Rectal smooth muscle tissue (tissue), 1 donor: ENCODE measurements around the gene SCNN1A.

ENCODE experiments used
- H3K27ac ChIP-seq: one replicate; pipeline ENCODE4 v1.7.0; 2013; ENCODE audit warnings: low read depth, low read length, inconsistent platforms
- H3K27me3 ChIP-seq: one replicate; pipeline ENCODE4 v1.7.0; 2013; ENCODE audit warnings: low read length; ENCODE audit not compliant: control insufficient read depth, insufficient read depth
- H3K36me3 ChIP-seq: one replicate; pipeline ENCODE4 v1.7.0; 2013; ENCODE audit warnings: low read length; ENCODE audit not compliant: control insufficient read depth, insufficient read depth
- H3K4me1 ChIP-seq: one replicate; pipeline ENCODE4 v1.7.0; 2013; ENCODE audit warnings: low read length; ENCODE audit not compliant: control insufficient read depth, insufficient read depth
- H3K4me3 ChIP-seq: one replicate; pipeline ENCODE4 v1.7.0; 2013; ENCODE audit warnings: low read length
- H3K9ac ChIP-seq: one replicate; pipeline ENCODE4 v1.7.0; 2013; ENCODE audit warnings: low read length

The SCNN1A gene

DNA sequence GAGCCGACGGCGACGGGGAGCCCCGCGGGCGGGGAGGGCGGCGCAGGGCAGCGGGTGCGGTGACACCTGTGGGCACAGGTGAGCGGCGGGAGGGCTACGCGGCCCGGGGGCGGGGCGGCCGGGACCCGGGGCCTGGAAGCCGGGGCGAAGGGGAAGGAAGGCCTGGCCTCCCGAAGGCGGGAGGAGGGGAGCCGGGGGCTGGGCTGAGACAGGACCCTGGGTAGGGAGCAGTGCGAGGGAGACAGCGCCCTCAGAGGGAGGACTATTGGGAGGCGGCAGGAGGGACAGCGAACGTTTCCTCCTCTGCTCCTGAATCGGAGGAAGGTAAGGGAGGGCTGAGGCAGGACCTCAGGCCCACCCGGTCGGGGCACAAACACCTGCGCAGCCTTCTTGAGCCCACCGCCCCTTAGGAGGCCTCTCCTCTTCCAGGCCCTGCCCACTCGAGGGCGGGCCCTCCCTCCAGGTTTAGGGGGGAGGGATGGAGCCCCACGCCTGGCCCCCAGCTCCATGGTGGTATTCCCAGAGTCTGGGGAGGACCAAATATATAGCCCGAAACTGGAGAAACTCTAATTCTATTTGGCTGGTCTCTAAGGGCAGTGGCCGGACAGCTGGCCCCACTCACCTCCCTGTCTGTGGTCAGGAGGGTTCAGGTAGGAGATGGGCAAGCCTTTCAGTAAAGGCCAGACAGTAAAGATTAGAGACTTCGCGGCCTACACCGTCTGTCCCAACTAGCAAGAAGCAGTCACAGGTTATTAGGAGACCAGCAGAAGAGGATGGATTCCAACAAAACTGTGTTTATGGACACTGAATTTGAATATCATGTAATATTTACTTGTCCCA is 64.4 kb downstream of the SCNN1A start:
- Histone ChIP-seq H3K36me3 (no peaks in the 10 kb centered on the region), H3K27me3 (peaks cover 7% of the 10 kb centered on the region), H3K4me1 (no peaks in the 10 kb centered on the region), H3K27ac (no peak overlapping the region), H3K4me3 (peak overlapping the region; percentile 53), H3K9ac (no peak overlapping the region)

- Histone ChIP-seq H3K4me1 (no peaks in the 10 kb centered on the region), H3K27me3 (peaks cover 3% of the 10 kb centered on the region), H3K27ac (no peak overlapping the region), H3K4me3 (no peak overlapping the region), H3K9ac (no peak overlapping the region), H3K36me3 (no peaks in the 10 kb centered on the region)
Measured at GRCh38 chr12:6307529-6307928, 67.8 kb downstream of the SCNN1A start.

- Histone ChIP-seq H3K9ac (no peak overlapping the region), H3K27ac (no peak overlapping the region), H3K27me3 (peaks cover 3% of the 10 kb centered on the region), H3K4me3 (no peak overlapping the region), H3K36me3 (no peaks in the 10 kb centered on the region), H3K4me1 (no peaks in the 10 kb centered on the region)
Measured at GRCh38 chr12:6306599-6307220, 68.7 kb downstream of the SCNN1A start.

DNA sequence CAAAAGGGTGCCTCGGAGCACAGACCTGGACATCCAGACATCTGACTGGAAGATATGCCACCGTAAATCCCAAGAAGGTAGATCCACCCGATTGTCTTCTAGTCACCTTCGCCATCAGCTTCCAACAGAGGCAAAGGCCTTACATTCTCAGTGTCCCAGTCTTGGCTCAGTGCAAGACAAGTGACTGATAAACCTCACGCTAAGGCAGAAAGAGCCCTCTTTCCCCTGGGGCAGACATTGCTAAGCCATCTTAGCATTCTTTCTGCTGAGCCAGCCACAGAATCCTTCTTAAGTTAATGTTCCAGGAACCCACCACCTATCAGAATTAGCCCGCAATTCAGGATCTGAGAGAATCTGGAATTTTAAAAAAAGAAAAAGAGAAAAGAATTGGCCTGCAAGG is 69.2 kb downstream of the SCNN1A start:
- H3K9ac ChIP-seq, result no peak overlapping the region
- H3K4me1 ChIP-seq, result no peaks in the 10 kb centered on the region
- peaks cover 3% of the 10 kb centered on the region for H3K27me3 ChIP-seq
- no peak overlapping the region for H3K27ac ChIP-seq
- no peak overlapping the region for H3K4me3 ChIP-seq
- no peaks in the 10 kb centered on the region for H3K36me3 ChIP-seq

- H3K36me3 ChIP-seq, result no peaks in the 10 kb centered on the region
- H3K27me3 ChIP-seq, result no peaks in the 10 kb centered on the region
- H3K4me1 ChIP-seq, result no peaks in the 10 kb centered on the region
- H3K4me3 ChIP-seq, result no peak overlapping the region
- H3K27ac ChIP-seq, result no peak overlapping the region
- no peak overlapping the region for H3K9ac ChIP-seq
Measured at GRCh38 chr12:6303071-6303470, 72.3 kb downstream of the SCNN1A start.

DNA sequence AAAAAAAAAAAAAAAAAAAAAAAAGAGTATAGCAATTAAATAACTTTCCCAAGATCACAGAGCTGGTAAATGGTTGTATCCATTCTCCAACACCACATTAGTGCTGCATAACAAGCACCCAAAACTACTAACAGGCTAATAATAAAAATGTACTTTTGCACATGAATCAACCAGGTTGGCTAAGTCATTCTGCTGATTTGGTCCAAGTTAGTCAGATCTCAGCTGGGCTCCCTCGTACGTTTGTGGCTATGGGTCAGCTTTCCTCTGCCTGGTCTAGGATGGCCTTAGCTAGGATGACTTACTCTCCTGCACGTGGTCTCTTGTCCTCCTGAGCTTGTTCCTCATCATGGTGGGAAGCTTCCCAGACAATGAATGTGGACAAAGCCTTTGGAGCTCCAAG is 72.7 kb downstream of the SCNN1A start:
- no peak overlapping the region for H3K27ac ChIP-seq

GRCh38 chr12:6301721-6302120 is 73.6 kb downstream of the SCNN1A start:
- Histone ChIP-seq H3K4me3 (no peak overlapping the region), H3K36me3 (no peaks in the 10 kb centered on the region), H3K27ac (no peak overlapping the region), H3K4me1 (no peaks in the 10 kb centered on the region), H3K27me3 (no peaks in the 10 kb centered on the region), H3K9ac (no peak overlapping the region)

More for the DNA sequence above, 72.7 kb downstream of the SCNN1A start:
- H3K4me1 ChIP-seq, result no peaks in the 10 kb centered on the region
- no peaks in the 10 kb centered on the region for H3K27me3 ChIP-seq
- H3K9ac ChIP-seq, result no peak overlapping the region
- H3K36me3 ChIP-seq, result no peaks in the 10 kb centered on the region
- H3K4me3 ChIP-seq, result no peak overlapping the region

GRCh38 chr12:6297170-6297569 is 78.2 kb downstream of the SCNN1A start:
- Histone ChIP-seq H3K4me3 (no peak overlapping the region), H3K27ac (no peak overlapping the region), H3K36me3 (no peaks in the 10 kb centered on the region), H3K4me1 (peaks cover 8% of the 10 kb centered on the region), H3K9ac (no peak overlapping the region), H3K27me3 (no peaks in the 10 kb centered on the region)
